GM18508 (cell line): ENCODE data around the gene TMEM139.

Experiments used
- ATAC-seq: cut with Tn5 transposase; IDR thresholded peaks from one replicate; pipeline ENCODE4 v1.9.1; 2021; ENCODE audit warnings: moderate number of reproducible peaks; ENCODE audit not compliant: insufficient read depth, unreplicated experiment

TMEM139 gene

DNA sequence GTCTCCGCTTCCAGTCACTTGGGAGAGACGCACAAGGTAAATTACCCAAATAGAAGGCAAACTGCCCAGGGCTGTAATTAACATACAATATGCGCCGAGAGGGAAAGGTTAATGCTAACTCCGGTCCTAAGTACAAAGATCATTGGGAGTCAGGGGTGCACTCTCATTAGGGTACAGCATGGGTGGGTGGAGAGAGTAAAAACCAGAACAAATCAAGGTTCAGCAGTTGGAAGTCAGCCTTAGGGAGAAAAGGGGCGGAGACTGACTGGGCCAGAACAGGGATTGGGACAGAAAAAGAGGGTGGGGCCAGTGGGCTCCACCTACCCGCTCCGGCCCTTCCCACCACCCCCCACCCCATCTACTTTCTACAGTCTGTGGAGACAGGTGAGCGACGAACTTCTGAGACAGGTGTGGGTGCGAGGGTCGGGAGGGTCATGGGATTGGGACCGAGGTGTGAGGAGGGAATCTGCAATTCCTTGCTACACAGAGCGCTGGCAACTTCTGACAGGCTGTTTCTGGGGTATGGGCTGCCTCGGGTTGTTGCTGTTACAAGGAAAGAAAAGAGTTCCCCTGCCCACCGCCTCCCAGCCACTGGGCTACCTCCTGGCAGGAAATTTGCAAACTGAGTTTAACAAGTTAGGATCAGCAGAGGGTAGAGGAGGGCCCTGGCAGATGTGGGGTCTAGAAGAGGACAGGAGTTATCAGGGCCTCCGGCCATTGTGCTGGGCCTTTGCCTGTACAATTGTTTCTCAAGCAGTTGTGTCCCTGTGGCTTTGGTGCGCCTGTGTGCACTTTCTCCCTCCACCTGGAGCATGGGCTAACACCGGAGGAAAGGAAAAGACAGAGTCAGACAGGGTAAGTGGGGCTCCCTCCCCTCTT lies at the start of gene TMEM139:
TMEM139 (plus strand) TSS at position 368 of the 879 bp plus-strand sequence. CDS start 1,000 bp downstream, outside the sequence.
- no peak for ATAC-seq

DNA sequence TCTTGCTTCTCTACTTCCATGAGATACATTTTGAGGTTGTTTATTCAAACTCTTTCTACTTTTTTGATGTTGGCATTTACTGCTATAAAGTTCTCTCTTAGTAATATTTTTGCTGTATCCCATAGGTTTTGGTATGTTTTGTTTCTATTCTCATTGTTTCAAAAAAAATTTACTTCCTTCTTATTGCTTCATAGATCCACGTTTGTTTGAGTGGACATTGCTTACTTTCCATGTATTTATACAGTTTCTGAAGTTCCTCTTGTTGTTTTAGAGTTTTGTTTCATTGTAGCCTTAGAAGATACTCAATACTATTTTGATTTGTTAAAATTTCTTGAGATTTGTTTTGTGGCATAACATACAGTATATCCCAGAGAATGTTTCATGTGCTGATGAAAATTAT lies 49.2 kb upstream of the TMEM139 start:
- no peak for ATAC-seq

DNA sequence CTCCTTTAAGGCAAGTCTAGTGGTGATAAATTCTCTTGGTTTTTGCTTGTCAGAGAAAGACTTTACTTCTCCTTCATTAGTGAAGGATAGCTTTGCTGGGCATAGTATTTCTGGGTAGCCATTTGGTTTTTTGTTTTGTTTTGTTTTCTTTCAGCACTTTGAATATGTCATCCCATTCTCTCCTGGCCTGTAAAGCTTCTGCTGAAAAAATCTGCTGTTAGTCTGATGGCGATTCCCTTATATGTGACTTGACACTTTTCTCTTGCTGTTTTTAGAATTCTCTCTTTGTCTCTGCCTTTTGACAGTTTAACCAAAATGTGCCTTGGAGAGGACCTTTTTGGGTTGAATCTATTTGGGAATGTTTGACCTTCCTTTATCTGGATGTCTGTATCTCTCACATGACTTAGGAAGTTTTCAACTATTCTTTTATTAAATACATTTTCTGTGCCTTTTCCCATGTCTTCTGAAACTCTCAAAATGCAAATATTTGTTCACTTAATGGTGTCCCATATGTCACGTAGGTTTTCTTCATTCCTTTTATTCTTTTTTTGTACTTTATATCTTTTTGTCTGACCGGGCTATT lies 48.3 kb upstream of the TMEM139 start:
- no peak for ATAC-seq

DNA sequence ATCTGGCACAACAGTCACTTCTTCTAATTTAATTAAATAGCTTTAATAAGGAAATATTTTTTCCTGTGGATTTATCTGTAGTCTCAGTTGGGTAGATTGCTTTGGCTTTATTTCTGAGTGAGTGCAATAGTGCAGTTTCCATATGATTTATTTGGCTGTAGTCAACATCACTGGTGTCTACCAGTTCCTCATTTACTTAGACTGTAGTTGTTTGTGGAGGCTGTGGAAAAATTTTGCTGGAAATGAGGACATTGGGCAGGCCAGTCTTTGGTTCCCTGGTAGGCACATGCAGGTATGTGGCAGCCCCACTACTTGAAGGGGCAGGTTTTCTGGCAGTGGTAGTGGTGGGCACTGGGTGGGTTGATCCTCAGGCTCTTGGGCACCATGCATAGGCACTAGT lies 47.4 kb upstream of the TMEM139 start:
- no peak for ATAC-seq

DNA sequence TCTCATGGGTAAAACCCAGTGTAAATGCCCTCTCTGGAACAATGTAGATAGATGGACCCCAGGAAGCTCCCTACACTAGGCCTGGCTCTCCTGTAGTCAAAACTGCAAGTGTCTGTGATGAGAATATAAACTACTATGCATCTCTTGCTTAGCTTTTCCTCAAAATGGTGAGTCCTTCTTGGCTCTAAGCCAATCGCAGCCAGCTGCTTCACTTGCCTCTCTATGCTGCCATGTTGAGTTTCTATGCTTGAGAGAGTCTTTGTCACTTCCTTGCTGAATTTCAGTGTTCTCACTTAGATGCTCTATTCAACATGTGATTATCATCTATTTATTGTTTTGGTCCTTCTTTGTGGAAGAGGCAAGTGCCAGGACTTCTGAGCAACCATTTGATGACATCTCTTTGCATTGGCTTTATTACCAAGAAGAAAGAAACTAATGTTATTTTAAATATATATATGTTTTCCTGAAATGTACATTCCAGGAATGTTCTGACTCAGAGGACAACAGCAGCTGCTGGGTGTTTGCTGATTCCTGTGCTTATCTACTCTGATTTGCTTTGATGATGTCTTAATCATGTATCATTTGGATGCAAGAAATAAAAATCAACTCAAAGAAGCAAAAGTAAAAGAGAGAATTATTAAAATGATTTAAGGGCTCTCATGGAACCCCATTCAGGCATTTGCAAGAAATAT lies 46.3 kb upstream of the TMEM139 start:
- no peak for ATAC-seq

DNA sequence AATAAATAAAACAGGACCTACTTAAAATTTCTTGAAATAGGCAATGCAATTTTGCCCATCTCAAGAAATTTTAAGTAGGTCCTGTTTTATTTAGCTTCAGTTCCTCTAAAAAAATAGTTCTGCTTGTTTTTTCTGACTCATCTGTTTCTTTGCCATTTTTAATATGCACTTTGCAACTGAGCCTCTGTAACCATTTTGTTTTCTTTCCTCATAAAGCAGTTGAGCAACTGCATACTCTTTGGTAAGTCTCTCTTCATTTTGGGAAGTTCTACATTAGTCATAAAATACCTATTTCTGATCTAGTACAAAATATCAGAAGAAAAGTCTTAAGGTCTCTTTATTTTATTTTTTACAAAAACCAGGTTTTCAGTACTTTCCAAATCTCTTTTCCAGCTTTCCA lies 44.9 kb upstream of the TMEM139 start:
- ATAC-seq: no peak

DNA sequence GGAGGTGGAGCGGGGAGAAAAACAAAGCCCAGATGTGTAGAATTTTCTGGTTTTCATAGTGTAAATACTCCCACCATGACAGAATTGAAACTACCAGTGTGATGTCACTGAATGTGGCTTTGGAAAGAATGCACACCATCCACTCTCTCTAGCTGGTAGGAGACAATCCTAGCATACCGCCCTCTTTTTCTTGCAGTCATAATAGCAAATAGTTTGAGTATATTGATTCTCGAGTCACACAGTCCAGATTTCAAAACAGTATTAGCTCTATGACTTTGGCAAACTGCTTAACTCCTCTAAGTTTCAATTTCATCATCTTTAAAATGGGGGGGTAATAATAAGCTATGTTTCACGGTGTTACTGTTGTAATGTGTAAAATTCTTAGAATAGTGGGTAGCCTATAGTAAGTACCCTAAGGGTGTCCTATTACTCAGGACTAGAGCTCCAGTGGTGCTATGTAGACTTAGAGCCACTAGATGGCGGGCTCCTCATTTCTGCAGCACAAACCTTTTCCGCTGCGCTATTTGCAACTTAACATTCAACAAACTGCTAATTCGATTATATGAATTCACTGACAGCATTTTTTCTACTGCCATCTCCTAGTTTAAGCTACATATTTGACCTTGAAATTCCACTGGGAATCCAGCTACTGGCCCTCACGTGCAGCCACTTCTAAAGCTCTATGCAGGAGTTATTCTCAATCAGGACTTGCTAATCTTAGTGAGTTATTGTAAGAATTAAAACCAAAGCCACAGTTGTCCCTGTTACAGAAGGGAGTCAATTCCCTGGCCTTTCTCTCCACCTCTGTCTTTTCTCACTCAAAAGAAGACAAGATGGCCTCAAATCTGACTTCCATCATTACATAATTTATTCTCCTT lies 44.2 kb upstream of the TMEM139 start:
- peak; percentile 74 for ATAC-seq

DNA sequence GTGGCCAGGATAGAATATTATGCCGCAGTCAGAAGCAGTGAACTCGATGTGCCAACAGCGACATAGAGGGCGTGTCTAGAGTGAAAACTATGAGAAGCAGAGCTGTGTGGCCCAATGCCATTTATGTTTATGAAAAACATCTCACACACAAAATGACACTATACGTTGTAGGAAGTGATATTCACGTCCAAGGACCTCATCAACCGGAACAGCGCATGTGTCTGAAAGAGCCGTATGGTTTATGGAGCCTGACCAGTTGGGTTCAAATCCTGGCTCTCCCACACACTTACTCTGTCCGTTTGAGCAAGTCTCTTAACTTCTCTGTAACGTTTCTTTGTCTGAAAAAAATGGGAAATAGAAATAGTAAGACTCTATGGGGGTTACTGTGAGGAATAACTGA lies 42.5 kb upstream of the TMEM139 start:
- no peak for ATAC-seq

DNA sequence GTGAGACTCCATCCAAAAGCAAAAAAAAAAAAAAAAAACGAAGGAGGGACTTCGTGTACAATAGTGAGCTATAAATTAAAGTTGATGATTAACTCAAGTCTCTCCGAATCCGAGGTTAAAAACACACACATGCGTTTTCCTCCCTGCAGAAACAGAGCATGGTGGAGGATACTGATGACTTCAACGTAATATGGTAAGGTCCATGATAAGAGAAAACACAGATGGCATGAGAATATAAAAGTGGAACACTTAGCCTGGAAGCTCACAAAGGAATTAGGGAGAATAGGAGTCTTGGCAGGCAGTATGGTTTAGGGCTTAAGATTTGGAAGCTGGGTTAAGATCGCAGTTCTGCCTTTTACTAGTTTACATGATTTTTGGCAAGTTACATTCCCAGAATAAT lies 41.6 kb upstream of the TMEM139 start:
- ATAC-seq: no peak

DNA sequence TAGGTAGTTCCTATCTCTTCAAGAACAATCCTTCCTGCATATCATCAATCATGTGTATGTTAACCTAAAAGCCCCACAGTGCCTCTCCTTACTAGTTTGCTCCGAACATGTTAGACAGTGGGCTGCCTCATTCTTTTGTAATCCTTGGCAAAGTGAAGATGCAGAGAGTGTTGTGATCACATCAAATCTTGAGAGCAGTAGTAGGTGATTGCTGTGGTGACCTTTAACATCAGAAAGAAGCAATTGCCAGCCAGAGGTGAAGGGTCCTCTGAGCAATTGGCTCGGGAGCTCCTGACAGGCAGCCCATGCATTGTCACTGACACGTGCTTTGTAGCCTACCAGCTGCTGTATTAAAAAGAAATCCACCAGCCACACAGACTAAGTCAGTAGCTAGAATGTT lies 41.1 kb upstream of the TMEM139 start:
- ATAC-seq: no peak

DNA sequence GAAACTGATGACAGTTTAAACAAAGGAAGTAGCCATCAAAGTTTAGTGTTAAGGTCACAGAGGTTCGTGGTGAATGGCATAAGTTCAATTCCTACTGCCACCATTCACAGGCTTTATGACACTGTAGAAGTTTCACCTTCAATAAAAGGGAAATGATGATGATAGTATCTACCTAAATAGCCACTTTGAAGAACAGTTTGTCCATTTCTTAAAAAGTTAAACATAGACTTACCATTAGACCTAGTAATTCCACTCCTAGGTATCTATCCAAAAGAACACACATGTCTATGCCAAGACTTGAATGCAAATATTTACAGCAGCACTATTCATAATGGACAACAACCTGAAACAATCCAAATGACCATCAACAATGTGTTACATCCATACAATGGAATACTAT lies 40.4 kb upstream of the TMEM139 start:
- no peak for ATAC-seq

DNA sequence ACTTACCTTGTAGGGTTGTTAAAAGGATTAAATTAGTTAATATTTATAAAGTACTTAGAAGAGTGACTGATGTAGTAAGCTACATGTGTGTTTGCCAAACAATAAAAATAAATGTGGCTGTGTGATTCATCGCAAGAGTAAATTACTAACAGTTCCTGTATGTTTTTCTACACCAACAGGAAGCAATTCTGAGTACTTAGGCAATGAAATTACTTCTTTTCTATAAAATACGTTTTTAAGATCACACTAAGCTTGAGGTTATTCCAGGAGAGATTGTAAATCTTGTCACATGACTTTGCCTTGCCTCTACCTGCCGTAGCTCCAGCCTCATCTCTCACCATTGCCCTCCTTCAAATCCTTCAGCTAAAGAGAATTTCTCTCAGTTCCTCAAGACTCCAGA lies 39.6 kb upstream of the TMEM139 start:
- ATAC-seq: no peak

DNA sequence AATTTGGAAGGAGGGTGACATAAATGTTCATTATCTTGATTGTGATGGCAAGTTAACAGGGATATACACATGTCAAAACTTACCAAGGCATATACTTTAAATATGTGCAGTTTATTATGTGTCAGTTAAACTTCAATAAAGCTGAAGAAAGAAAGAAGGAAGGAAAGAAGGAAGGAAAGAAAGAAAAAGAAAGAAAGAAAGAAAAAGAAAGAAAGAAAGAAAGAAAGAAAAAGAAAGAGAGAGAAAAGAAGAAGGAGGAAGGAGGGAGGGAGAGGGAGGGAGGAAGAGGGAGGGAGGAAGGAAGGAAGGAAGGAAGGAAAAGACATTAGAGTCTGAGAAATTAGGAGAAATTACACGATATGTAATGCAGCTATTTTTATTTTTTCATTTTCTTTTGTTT lies 37.4 kb upstream of the TMEM139 start:
- ATAC-seq: no peak

DNA sequence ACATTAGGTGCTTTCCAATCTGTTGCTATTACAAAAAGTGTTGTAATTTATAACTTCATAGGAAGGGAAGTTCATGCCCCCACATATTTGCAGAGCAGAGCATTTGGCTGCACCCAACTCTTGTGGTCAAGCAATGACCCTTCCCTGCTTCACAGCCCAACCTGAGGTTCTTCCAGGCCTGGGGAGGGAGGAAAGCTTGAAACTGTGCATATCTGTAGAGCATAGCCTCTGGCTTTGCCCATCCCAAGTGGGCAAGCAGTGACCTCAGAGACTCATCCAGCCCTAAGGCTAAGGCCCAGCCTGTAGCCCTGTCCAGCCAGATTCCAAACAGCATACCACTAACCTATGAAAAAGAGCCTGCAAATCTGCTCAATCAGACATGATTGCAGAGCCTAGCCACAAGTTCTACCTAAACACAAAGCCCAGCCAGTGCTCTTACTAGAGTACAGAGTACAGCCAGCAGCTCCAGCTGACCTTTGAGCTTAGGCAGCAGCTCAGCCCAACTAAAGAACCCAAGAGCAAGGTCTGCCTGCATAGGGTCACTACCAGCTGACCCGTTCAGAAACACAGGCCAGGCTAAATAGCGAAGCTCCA lies 35.9 kb upstream of the TMEM139 start:
- no peak for ATAC-seq

DNA sequence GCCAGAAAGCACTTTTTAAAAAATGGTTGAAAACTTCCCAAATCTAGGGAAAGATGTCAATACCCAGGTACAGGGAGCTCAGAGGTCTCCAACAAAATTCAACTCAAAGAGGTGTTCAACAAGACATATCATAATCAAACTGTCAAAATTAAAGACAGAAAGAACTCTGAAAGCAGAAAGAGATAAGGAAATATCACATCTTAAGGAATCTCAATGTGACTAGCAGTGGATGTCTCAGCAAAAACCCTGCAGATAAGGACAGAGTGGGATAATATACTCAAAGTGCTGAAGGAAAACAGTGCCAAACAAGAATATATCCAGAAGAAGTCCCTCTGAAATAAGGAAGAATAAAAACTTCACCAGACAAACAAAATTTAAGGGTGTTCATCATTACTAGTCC lies 34.6 kb upstream of the TMEM139 start:
- no peak for ATAC-seq

DNA sequence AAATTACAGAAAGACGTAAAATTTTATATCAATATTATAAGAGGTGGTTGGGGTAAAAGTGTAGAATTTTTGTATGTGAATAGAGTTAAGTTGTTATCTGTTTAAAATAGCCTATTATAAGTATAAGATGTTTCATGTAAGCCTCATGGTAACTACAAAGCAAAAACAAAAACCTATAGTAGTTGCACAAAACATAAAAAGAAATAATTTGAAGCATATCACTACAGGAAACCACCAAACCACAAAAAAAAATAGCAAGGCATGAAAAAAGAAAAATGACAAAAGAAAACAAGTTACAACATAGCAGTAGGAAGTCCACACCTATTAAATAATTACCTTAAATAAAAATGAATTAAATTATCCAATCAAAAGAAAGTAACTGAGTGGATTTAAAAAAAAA lies 33.9 kb upstream of the TMEM139 start:
- ATAC-seq: no peak

DNA sequence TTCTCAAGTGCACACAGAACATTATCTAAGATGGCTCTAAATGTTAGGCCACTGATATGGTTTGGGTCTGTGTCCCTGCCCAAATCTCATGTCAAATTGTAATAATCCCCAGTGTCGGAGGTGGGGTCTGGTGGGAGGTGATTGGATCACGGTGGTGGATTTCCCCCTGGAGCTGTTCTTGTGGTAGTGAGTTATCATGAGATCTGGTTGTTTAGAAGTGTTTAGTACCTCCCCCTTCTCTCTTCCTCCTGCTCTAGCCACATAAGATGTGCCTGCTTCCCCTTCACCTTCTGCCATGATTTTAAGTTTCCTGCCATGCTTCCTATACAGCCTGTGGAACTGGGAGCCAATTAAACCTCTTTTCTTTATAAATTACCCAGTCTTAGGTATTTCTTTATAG lies 32.8 kb upstream of the TMEM139 start:
- ATAC-seq: no peak

DNA sequence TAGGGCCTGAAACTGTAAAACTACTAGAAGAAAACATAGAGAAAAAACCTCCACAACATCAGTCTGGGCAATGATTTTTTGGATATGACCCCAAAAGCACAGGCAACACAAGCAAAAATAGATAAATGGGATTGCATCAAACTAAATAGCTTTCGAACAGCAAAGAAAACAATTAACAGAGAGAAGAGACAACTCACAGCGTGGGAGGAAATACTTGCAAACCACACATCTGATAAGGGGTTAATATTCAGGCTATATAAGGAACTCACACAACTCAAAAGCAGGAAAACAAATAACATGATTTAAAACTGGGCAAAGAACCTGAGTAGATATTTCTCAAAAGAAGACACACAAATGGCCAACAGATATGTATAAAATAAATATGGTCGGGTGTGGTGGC lies 29.2 kb upstream of the TMEM139 start:
- no peak for ATAC-seq

DNA sequence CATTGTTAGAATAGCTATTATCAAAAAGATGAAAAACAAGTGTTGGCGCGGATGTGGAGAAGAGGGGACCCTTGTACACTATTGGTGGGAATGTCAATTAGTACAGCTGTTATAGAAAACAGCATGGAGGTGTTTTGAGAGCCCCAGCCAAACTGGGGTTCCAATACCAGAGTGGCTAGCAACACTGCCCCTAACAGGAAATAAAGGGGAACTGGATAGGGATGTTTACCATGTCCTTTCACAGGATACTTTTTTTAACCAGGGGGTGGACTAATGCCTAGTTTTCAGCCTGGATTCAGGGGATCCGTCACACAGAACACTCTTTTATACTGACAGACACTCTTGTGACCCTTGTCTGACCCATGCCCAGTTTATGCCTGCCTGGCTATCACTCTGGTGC lies 28.4 kb upstream of the TMEM139 start:
- no peak for ATAC-seq

DNA sequence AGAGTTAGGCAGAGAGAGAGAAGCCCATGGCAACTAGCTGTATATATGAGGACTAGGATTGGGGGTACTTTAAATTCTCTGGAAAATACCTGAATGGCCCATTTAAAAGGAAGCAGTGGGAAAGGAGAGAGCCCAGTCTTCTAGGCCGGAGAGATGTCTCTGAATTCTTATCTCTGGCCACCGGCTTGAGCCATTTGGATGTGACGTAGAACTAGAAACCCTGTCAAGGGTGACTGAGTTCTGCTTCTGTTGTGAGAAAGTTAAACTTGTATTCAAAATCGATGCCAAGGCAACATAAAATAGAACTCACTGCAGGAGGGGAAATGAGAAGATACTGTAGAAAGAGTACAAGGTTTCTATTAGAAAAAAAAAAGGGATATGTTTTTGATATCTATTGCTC lies 27.8 kb upstream of the TMEM139 start:
- ATAC-seq: peak; percentile 54
